ENCODE results near the gene ELMOD3. TPM values are rescaled to one million over a fixed set of nuclear protein-coding genes. Genes with fewer than 3 reads are reported as not detected.

The ELMOD3 gene
- total and polyA plus RNA-seq, 4 donors: 5.5 to 15.8 (median 8.0) TPM

DNA sequence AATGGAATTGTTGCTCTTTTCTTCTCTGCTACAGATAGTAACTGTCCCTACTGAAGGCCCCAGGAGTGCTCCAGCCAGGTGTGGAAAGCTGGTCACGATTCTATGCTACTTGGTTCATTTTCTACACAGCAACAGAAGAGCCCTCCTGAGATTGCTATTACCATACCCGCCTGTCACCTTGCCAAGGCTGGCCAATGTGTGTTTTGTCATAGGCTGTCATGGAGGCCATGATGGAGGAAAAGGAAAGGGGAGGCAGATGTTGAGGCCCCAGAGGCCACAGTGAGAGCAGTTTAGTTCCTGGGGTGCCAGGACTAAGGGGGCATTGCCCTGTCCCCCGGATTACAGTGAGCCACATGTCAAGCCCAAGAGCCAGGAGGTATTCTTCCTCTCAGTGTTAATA lies 952 bp downstream of the ELMOD3 start:
- Histone ChIP-seq H3K36me3 (ENCODE audit: control insufficient read depth in 4 of 4, insufficient read depth in 3 of 4, low read depth in 1 of 4, low read length in 3 of 4) (peaks cover under 1 to 19% (median 12%) of the 10 kb centered on the region in 4 donors), H3K27me3 (ENCODE audit: control insufficient read depth in 4 of 4, insufficient read depth in 4 of 4, low read length in 3 of 4) (no peaks in the 10 kb centered on the region), H3K9me3 (ENCODE audit: control insufficient read depth in 4 of 4, low read length in 3 of 4) (no peaks in the 10 kb centered on the region), H3K4me1 (ENCODE audit: control insufficient read depth in 4 of 4, insufficient read depth in 4 of 4, low read length in 3 of 4) (peaks cover 6 to 24% (median 16%) of the 10 kb centered on the region in 4 donors), H3K27ac (ENCODE audit: low read depth in 1 of 2, low read length in 2 of 2) (no peak overlapping the region), H3K9ac (ENCODE audit: low read depth in 1 of 2, low read length in 2 of 2) (peak overlapping the region in 1 of 2 donors; percentile 70), H3K4me3 (ENCODE audit: low read depth in 1 of 3, low read length in 3 of 3) (peak overlapping the region; percentile 64 to 82 (median 81))
- TF ChIP-seq JUND (IDR thresholded peaks at IDR 0.05) (no peak), HNF4A (conservative IDR thresholded peaks at IDR 0.05) (no peak), RAD21 (IDR thresholded peaks at IDR 0.05) (no peak), NR2F2 (IDR thresholded peaks at IDR 0.05) (no peak), TAF1 (conservative IDR thresholded peaks at IDR 0.05) (no peak), EGR1 (IDR thresholded peaks at IDR 0.05; ENCODE audit: low read depth in 2 of 2) (no peak), RXRA (IDR thresholded peaks at IDR 0.05) (no peak), SP1 (IDR thresholded peaks at IDR 0.05) (no peak), FOXA2 (IDR thresholded peaks at IDR 0.05) (no peak), YY1 (IDR thresholded peaks at IDR 0.05) (no peak), HNF4G (IDR thresholded peaks at IDR 0.05) (no peak), FOXA1 (IDR thresholded peaks at IDR 0.05) (no peak), GABPA (IDR thresholded peaks at IDR 0.05 in 1 of 2, conservative IDR thresholded peaks at IDR 0.05 in 1 of 2) (no peak)
- TF ChIP-seq, protein P1, sequence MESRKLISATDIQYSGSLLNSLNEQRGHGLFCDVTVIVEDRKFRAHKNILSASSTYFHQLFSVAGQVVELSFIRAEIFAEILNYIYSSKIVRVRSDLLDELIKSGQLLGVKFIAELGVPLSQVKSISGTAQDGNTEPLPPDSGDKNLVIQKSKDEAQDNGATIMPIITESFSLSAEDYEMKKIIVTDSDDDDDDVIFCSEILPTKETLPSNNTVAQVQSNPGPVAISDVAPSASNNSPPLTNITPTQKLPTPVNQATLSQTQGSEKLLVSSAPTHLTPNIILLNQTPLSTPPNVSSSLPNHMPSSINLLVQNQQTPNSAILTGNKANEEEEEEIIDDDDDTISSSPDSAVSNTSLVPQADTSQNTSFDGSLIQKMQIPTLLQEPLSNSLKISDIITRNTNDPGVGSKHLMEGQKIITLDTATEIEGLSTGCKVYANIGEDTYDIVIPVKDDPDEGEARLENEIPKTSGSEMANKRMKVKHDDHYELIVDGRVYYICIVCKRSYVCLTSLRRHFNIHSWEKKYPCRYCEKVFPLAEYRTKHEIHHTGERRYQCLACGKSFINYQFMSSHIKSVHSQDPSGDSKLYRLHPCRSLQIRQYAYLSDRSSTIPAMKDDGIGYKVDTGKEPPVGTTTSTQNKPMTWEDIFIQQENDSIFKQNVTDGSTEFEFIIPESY (IDR thresholded peaks at IDR 0.05): no peak
- TF ChIP-seq, protein P2, sequence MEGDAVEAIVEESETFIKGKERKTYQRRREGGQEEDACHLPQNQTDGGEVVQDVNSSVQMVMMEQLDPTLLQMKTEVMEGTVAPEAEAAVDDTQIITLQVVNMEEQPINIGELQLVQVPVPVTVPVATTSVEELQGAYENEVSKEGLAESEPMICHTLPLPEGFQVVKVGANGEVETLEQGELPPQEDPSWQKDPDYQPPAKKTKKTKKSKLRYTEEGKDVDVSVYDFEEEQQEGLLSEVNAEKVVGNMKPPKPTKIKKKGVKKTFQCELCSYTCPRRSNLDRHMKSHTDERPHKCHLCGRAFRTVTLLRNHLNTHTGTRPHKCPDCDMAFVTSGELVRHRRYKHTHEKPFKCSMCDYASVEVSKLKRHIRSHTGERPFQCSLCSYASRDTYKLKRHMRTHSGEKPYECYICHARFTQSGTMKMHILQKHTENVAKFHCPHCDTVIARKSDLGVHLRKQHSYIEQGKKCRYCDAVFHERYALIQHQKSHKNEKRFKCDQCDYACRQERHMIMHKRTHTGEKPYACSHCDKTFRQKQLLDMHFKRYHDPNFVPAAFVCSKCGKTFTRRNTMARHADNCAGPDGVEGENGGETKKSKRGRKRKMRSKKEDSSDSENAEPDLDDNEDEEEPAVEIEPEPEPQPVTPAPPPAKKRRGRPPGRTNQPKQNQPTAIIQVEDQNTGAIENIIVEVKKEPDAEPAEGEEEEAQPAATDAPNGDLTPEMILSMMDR (IDR thresholded peaks at IDR 0.05; ENCODE audit: low read depth, low read length, missing input control): no peak
- TF ChIP-seq, protein P3, sequence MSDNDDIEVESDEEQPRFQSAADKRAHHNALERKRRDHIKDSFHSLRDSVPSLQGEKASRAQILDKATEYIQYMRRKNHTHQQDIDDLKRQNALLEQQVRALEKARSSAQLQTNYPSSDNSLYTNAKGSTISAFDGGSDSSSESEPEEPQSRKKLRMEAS (IDR thresholded peaks at IDR 0.05): no peak
- TF ChIP-seq, protein P4, sequence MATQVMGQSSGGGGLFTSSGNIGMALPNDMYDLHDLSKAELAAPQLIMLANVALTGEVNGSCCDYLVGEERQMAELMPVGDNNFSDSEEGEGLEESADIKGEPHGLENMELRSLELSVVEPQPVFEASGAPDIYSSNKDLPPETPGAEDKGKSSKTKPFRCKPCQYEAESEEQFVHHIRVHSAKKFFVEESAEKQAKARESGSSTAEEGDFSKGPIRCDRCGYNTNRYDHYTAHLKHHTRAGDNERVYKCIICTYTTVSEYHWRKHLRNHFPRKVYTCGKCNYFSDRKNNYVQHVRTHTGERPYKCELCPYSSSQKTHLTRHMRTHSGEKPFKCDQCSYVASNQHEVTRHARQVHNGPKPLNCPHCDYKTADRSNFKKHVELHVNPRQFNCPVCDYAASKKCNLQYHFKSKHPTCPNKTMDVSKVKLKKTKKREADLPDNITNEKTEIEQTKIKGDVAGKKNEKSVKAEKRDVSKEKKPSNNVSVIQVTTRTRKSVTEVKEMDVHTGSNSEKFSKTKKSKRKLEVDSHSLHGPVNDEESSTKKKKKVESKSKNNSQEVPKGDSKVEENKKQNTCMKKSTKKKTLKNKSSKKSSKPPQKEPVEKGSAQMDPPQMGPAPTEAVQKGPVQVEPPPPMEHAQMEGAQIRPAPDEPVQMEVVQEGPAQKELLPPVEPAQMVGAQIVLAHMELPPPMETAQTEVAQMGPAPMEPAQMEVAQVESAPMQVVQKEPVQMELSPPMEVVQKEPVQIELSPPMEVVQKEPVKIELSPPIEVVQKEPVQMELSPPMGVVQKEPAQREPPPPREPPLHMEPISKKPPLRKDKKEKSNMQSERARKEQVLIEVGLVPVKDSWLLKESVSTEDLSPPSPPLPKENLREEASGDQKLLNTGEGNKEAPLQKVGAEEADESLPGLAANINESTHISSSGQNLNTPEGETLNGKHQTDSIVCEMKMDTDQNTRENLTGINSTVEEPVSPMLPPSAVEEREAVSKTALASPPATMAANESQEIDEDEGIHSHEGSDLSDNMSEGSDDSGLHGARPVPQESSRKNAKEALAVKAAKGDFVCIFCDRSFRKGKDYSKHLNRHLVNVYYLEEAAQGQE (IDR thresholded peaks at IDR 0.05): no peak
- TF ChIP-seq, protein P5, sequence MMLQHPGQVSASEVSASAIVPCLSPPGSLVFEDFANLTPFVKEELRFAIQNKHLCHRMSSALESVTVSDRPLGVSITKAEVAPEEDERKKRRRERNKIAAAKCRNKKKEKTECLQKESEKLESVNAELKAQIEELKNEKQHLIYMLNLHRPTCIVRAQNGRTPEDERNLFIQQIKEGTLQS (IDR thresholded peaks at IDR 0.05): no peak
- WGBS: 76% methylated on average over 3 of the region's 3 CpGs
- no peak for DNase-seq (ENCODE audit: low spot score)
